CD4-positive, alpha-beta T cell (primary cell): ENCODE results near the gene SREK1IP1. TPM values are rescaled to one million over a fixed set of nuclear protein-coding genes. Genes with fewer than 3 reads are reported as not detected.

Experiments
- ATAC-seq: fragments of 200-7000 bp; cut with Tn5 transposase; one replicate; pipeline ENCODE4 v1.10.0; 2022; ENCODE audit warnings: mild to moderate bottlenecking; ENCODE audit not compliant: poor library complexity
- CTCF ChIA-PET: fragments of 350-600 bp; sonication (Branson Sonifier 250); formaldehyde crosslinking; loops from one replicate; lab custom pipeline; 2021; ENCODE audit warnings: antibody characterized with exemption, inconsistent platforms; lab: Charles Lee
- POLR2A ChIA-PET: fragments of 350-600 bp; sonication (Branson Sonifier 250); formaldehyde crosslinking; loops from one replicate; lab custom pipeline; 2021; ENCODE audit warnings: antibody characterized with exemption, inconsistent platforms; lab: Charles Lee
- DNase-seq, 14 experiments: peaks; one replicate each; pipeline ENCODE4 v3.0.0-alpha.2; 2013 to 2020; ENCODE audit warnings: mixed read lengths in 2 of 14
- H3K27ac ChIP-seq, 2 donors: one replicate each; pipeline versions ENCODE4 v1.5.1 to v1.7.0; 2013; ENCODE audit warnings: low read length in 2 of 2, low read depth in 1 of 2, mild to moderate bottlenecking in 1 of 2
- H3K27me3 ChIP-seq, 2 experiments: 1 replicate in 1 of 2; 2 replicates in 1 of 2; pipeline versions ENCODE4 v1.6.1 to v1.7.0; 2013; ENCODE audit warnings: low read length in 2 of 2, control low read depth in 1 of 2, mild to moderate bottlenecking in 1 of 2, moderate library complexity in 1 of 2; ENCODE audit not compliant: insufficient read depth in 2 of 2, control insufficient read depth in 1 of 2
- H3K36me3 ChIP-seq: one replicate; pipeline ENCODE4 v1.6.1; 2013; ENCODE audit warnings: low read length, control low read depth; ENCODE audit not compliant: insufficient read depth
- H3K4me1 ChIP-seq: one replicate; pipeline ENCODE4 v1.6.1; 2013; ENCODE audit warnings: low read length, control low read depth; ENCODE audit not compliant: insufficient read depth
- H3K4me3 ChIP-seq: one replicate; pipeline ENCODE4 v1.5.1; 2013; ENCODE audit warnings: mild to moderate bottlenecking, low read length, moderate library complexity
- H3K9me3 ChIP-seq, 2 experiments: 1 replicate in 1 of 2; 2 replicates in 1 of 2; pipeline versions ENCODE4 v1.6.1 to v1.7.0; 2013; ENCODE audit warnings: low read length in 2 of 2, mild to moderate bottlenecking in 2 of 2, control low read depth in 1 of 2, moderate library complexity in 1 of 2; ENCODE audit not compliant: control insufficient read depth in 1 of 2, insufficient read depth in 1 of 2
- H3K27ac Mint-ChIP-seq: one replicate; pipeline ENCODE4 v1.8.0; 2020; ENCODE audit warnings: mixed read lengths
- H3K27me3 Mint-ChIP-seq: one replicate; pipeline ENCODE4 v1.8.0; 2021; ENCODE audit warnings: mixed read lengths
- H3K36me3 Mint-ChIP-seq: one replicate; pipeline ENCODE4 v1.8.0; 2021; ENCODE audit warnings: low read depth, mixed read lengths
- H3K4me1 Mint-ChIP-seq: one replicate; pipeline ENCODE4 v1.8.0; 2021; ENCODE audit warnings: low read depth, mixed read lengths
- H3K4me3 Mint-ChIP-seq: one replicate; pipeline ENCODE4 v1.8.0; 2020; ENCODE audit warnings: mild to moderate bottlenecking, mixed read lengths
- H3K9me3 Mint-ChIP-seq: one replicate; pipeline ENCODE4 v1.8.0; 2020; ENCODE audit warnings: mixed read lengths
- CTCF ChIP-seq: fragments of 200-600 bp; IDR thresholded peaks from one replicate; pipeline ENCODE4 v1.8.0; 2022; ENCODE audit warnings: antibody characterized with exemption, mild to moderate bottlenecking
- intact Hi-C, 2 experiments: fragments of 100-400 bp; cut with DNase I in 1 of 2; cut with micrococcal nuclease in 1 of 2; formaldehyde crosslinking; loops; one replicate each; pipeline versions ENCODE4 v1.15.1 to v1.9.0; 2023 to 2025; cut with DNase I, micrococcal nuclease
- total RNA-seq, 174 experiments: library from RNA in 2 of 174; stranded (reverse) in 2 of 174; gene quantifications; one replicate each; pipeline ENCODE4 v1.2.3 and lab custom pipeline; 2021 to 2026

Gene SREK1IP1
- total RNA-seq, 2 experiments from 2014 or later: 18.4 to 21.4 TPM

GRCh38 chr5:64769855-64770254, 1.4 kb upstream of the SREK1IP1 start:
- no peak for TF ChIP-seq CTCF
- peak overlapping the region; percentile 96 for H3K4me3 Mint-ChIP-seq
- ATAC-seq: no peak
- no peak for DNase-seq
- H3K36me3 Mint-ChIP-seq: peaks cover 20% of the 10 kb centered on the region
- Histone ChIP-seq H3K27ac (no peak overlapping the region), H3K27me3 (no peaks in the 10 kb centered on the region), H3K36me3 (peaks cover 2% of the 10 kb centered on the region), H3K9me3 (no peaks in the 10 kb centered on the region), H3K4me1 (peaks cover 27% of the 10 kb centered on the region), H3K4me3 (peak overlapping the region; percentile 72)
- H3K9me3 Mint-ChIP-seq: no peaks in the 10 kb centered on the region
- peaks cover 76% of the 10 kb centered on the region for H3K4me1 Mint-ChIP-seq
- CTCF ChIA-PET: no interaction called here
- peak overlapping the region; percentile 89 for H3K27ac Mint-ChIP-seq
- H3K27me3 Mint-ChIP-seq: no peaks in the 10 kb centered on the region
- intact Hi-C loops: no loop called here
- POLR2A ChIA-PET: interaction anchor here (2.4 to 3.3 kb wide), 2 partner anchors 712 to 792 kb away, joined by 9 to 29 read pairs; partner anchors contain the start of genes ADAMTS6, CENPK and PPWD1

- peak in 10 of 14 experiments; percentile 0 to 42 (median 4) for DNase-seq
- ATAC-seq: peak; percentile 0
Measured at GRCh38 chr5:64767959-64768357, 533 bp downstream of the SREK1IP1 start.

GRCh38 chr5:64766941-64767340, 1.6 kb downstream of the SREK1IP1 start:
- no peak for TF ChIP-seq CTCF
- POLR2A ChIA-PET: interaction anchor here (3.3 kb wide), 1 partner anchor 795 kb away, joined by 29 read pairs; the partner anchor contains the start of genes CENPK and PPWD1
- H3K27ac ChIP-seq: no peak overlapping the region
- H3K36me3 ChIP-seq: peaks cover 11% of the 10 kb centered on the region
- Mint-ChIP-seq H3K4me3 (peak overlapping the region; percentile 96), H3K4me1 (peaks cover 79% of the 10 kb centered on the region), H3K9me3 (no peaks in the 10 kb centered on the region), H3K36me3 (peaks cover 35% of the 10 kb centered on the region), H3K27me3 (no peaks in the 10 kb centered on the region), H3K27ac (no peak overlapping the region)
- H3K4me1 ChIP-seq: peaks cover 27% of the 10 kb centered on the region
- no peak for ATAC-seq
- H3K27me3 ChIP-seq: no peaks in the 10 kb centered on the region
- peak in 1 of 14 experiments; percentile 5 for DNase-seq
- H3K9me3 ChIP-seq: no peaks in the 10 kb centered on the region
- CTCF ChIA-PET: no interaction called here
- intact Hi-C loops: loop anchor here in 1 of 2 experiments (2.0 kb wide), 1 partner anchor 796 kb away; the partner anchor contains the start of genes CENPK and PPWD1
- H3K4me3 ChIP-seq: no peak overlapping the region

More at GRCh38 chr5:64767959-64768357, 533 bp downstream of the SREK1IP1 start:
- no peaks in the 10 kb centered on the region for H3K27me3 ChIP-seq
- CTCF ChIA-PET: interaction anchor here (1.5 kb wide), 1 partner anchor 9 kb away, joined by 4 read pairs; no protein-coding TSS in a partner anchor
- Mint-ChIP-seq H3K4me3 (peak overlapping the region; percentile 96), H3K36me3 (peaks cover 33% of the 10 kb centered on the region), H3K4me1 (peaks cover 80% of the 10 kb centered on the region), H3K9me3 (no peaks in the 10 kb centered on the region), H3K27me3 (no peaks in the 10 kb centered on the region), H3K27ac (peak overlapping the region; percentile 89)
- peak overlapping the region; percentile 72 for H3K4me3 ChIP-seq
- H3K27ac ChIP-seq: peak overlapping the region; percentile 63 to 67
- H3K36me3 ChIP-seq: peaks cover 11% of the 10 kb centered on the region
- POLR2A ChIA-PET: interaction anchor here (0.6 to 3.3 kb wide), 9 partner anchors 8 to 843 kb away, joined by 3 to 29 read pairs (median 3); partner anchors contain the start of genes ADAMTS6, CENPK and PPWD1
- H3K9me3 ChIP-seq: no peaks in the 10 kb centered on the region
- intact Hi-C loops: loop anchor here in 1 of 2 experiments (2.0 kb wide), 1 partner anchor 795 kb away; the partner anchor contains the start of genes CENPK and PPWD1
- TF ChIP-seq CTCF: no peak
- H3K4me1 ChIP-seq: peaks cover 27% of the 10 kb centered on the region
